NCI-H2196 (cell line): ENCODE data around the gene KDM6A.
"Not testable (repeated sequence)": the region's sequence is repeated elsewhere in the genome, so short reads cannot be mapped to it uniquely, and the experiment has no call there.

Experiments used
- DNase-seq: peaks from one replicate; lab custom pipeline; 2025; ENCODE audit not compliant: unreplicated experiment; lab: John Stamatoyannopoulos, UW

The KDM6A gene

GRCh38 chrX:44872821-44873414 lies at the start of gene KDM6A:
Gene KDM6A, plus strand, starts transcription at chrX:44873188. Its CDS starts 364 bp downstream, at chrX:44873552.
- DNase-seq = peak; percentile 88

- DNase-seq = not testable (repeated sequence)
Measured at GRCh38 chrX:44823193-44823592, 49.8 kb upstream of the KDM6A start.

- peak; percentile 2 for DNase-seq
Measured at GRCh38 chrX:44828008-44828605, 44.9 kb upstream of the KDM6A start.

- no peak for DNase-seq
Measured at GRCh38 chrX:44829832-44830231, 43.2 kb upstream of the KDM6A start.

- DNase-seq = no peak
Measured at GRCh38 chrX:44842550-44843317, 30.3 kb upstream of the KDM6A start.

GRCh38 chrX:44843318-44843702 lies 29.7 kb upstream of the KDM6A start:
- no peak for DNase-seq

- DNase-seq = no peak
Measured at GRCh38 chrX:44843753-44844152, 29.2 kb upstream of the KDM6A start, which contains the start of gene DUSP21. Gene DUSP21, plus strand, starts transcription at chrX:44844021. Its CDS starts 112 bp downstream, at chrX:44844133.

- DNase-seq = no peak
Measured at GRCh38 chrX:44844204-44844603, 28.8 kb upstream of the KDM6A start.

- not testable (repeated sequence) for DNase-seq
Measured at GRCh38 chrX:44850891-44851290, 22.1 kb upstream of the KDM6A start.

- DNase-seq = no peak
Measured at GRCh38 chrX:44871114-44871645, 1.8 kb upstream of the KDM6A start.

- DNase-seq = no peak
Measured at GRCh38 chrX:44871931-44872820, 812 bp upstream of the KDM6A start.

GRCh38 chrX:44873415-44874276 lies 658 bp downstream of the KDM6A start:
- DNase-seq = peak; percentile 24

GRCh38 chrX:44874420-44875184 lies 1.6 kb downstream of the KDM6A start:
- DNase-seq = peak; percentile 25

GRCh38 chrX:44875185-44875489 lies 2.1 kb downstream of the KDM6A start:
- DNase-seq = no peak

GRCh38 chrX:44876086-44876485 lies 3.1 kb downstream of the KDM6A start:
- DNase-seq = no peak

- no peak for DNase-seq
Measured at GRCh38 chrX:44876767-44877166, 3.8 kb downstream of the KDM6A start.

GRCh38 chrX:44878780-44879179 lies 5.8 kb downstream of the KDM6A start:
- no peak for DNase-seq

- no peak for DNase-seq
Measured at GRCh38 chrX:44881549-44881948, 8.6 kb downstream of the KDM6A start.

- DNase-seq = no peak
Measured at GRCh38 chrX:44882635-44883034, 9.6 kb downstream of the KDM6A start.
